HG03432 (cell line): Measurements from ENCODE around the gene BCAR3.
"Not testable (repeated sequence)": the region's sequence is repeated elsewhere in the genome, so short reads cannot be mapped to it uniquely, and the experiment has no call there.

Experiments
- ATAC-seq: cut with Tn5 transposase; IDR thresholded peaks from one replicate; pipeline ENCODE4 v1.9.1; 2021; ENCODE audit warnings: mild to moderate bottlenecking, moderate library complexity; ENCODE audit not compliant: unreplicated experiment

BCAR3 gene

DNA sequence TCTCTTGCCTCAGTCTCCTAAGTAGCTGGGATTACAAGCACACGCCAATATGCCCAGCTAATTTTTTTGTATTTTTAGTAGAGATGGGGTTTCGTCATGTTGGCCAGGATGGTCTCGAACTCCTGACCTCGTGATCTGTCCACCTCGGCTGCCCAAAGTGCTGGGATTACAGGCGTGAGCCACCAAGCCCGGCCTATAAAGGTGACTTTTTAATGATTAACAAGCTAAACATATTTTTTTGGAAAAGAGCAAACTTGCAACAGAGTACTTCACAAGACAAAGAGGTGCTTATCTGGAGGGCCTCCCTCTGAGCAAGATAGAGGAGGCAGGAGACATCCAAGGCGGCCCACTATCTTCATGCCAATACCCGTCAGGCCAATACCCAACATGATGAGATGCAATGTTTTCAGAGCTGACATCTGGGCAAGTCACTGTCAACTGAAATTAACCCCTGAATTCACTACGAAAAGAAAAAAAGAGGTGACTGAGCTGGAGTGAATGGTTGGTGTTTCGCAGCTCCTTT is 10.5 kb downstream of the BCAR3 start:
- no peak for ATAC-seq

GRCh38 chr1:93670141-93670540 is 11.5 kb downstream of the BCAR3 start:
- no peak for ATAC-seq

- ATAC-seq = no peak
Measured at GRCh38 chr1:93669369-93669768, 12.3 kb downstream of the BCAR3 start.

- no peak for ATAC-seq
Measured at GRCh38 chr1:93668951-93669350, 12.7 kb downstream of the BCAR3 start.

- no peak for ATAC-seq
Measured at GRCh38 chr1:93668121-93668520, 13.5 kb downstream of the BCAR3 start.

DNA sequence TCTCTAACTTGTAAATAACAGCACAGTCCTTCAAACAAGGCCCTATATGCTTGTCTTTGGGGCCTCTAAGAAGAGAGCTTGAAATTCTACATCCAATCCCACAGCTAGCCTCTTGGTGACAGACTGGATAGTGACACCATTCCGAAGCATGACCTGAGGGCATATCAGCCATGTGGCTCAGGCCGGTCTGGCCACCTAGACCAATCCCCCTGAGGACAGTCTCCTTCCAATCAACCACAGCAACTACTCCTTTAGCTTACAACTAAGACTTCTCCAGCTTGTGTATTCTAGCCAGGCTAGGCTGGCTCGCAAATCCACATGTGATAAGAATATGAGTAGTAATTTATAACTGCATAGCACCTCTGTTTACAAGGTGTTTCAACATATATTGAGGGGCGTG is 14.0 kb downstream of the BCAR3 start:
- ATAC-seq = no peak

- no peak for ATAC-seq
Measured at GRCh38 chr1:93666613-93667384, 14.8 kb downstream of the BCAR3 start.

GRCh38 chr1:93665015-93665414 is 16.6 kb downstream of the BCAR3 start:
- ATAC-seq = no peak

DNA sequence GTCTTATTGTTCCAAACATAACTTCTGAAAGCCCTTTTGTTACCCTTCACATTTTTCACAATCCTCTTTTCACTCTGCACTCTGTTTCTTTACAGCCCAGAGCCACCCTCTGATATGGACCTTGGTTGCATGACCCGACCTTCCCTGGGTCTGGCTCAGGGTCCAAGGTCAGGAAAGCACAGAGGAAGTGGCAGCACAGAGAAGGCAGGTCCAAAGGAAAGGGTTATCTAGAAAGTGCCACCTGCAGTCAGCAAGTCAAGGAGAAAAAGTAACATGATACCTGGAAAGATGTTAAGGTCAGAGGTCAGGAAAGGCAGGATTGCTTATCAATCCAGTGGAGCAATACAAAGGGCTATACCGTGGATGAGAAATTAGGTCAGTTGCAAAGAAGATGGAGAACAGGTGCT is 18.4 kb downstream of the BCAR3 start:
- ATAC-seq = no peak

DNA sequence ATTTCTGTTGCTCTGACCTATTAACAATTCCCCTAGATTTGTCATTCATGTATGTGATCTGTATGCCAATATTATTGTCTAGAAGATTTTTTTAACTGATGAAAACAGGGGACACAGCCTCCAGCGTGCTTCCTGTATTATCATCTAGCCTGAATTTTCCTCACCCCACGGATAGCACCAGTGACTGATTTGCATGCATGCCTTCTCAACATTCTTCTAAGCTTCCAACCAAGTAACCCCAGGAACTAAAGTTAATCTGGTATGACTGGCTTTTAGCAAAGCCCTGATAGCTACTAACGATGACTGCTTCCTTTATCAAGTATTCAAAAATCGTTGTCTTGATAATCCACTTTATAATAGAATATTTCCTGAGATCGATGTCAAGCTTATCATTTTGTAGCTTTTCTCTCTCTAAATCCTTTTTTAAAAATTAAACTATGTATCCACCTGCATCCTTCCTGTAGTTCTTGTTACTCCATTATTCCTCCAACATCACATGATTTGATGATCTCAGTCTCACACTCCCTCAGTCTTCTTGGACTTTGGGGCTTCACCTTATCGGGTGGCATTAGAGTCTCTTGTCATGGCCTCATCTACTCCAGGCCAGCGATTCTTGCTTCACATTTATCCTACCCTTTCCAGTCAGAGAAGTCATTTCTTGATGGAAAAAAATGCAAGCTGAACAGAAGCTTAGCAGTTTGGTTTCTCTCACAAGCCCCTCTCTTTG is 19.0 kb downstream of the BCAR3 start:
- ATAC-seq = no peak

GRCh38 chr1:93661829-93662474 is 19.7 kb downstream of the BCAR3 start:
- no peak for ATAC-seq

DNA sequence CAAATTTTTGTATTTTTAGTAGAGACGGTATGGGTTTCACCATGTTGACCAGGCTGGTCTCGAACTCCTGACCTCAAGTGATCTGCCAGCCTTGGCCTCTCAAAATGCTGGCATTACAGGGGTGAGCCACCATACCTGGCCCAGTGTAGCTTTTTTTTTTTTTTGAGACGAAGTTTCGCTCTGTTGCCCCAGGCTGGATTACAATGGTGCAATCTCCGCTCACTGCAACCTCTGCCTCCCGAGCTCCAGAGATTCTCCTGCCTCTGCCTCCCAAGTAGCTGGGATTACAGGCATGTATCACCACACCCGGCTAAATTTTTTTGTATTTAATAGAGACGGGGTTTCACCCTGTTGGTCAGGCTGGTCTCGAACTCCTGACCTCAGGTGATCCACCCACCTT is 20.3 kb downstream of the BCAR3 start:
- ATAC-seq = not testable (repeated sequence)

GRCh38 chr1:93659822-93660503 is 21.7 kb downstream of the BCAR3 start:
- ATAC-seq = no peak

DNA sequence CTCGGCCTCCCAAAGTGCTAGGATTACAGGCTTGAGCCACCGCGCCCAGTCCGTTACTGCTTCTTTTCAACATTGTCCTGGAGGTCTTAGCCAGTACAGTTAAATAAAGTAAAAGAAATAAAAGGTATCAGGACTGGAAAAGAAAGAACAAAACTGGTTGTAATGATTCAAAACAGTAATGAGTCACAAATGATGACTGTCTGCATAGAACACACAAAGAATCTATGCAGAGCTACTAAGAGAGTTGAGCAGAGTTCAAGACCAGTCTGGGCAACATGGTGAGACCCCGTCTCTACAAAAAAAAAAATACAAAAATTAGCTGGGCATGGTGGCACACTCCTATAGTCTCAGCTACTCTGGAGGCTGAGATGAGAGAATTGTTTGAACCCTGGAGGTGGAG is 23.4 kb downstream of the BCAR3 start:
- ATAC-seq = no peak

DNA sequence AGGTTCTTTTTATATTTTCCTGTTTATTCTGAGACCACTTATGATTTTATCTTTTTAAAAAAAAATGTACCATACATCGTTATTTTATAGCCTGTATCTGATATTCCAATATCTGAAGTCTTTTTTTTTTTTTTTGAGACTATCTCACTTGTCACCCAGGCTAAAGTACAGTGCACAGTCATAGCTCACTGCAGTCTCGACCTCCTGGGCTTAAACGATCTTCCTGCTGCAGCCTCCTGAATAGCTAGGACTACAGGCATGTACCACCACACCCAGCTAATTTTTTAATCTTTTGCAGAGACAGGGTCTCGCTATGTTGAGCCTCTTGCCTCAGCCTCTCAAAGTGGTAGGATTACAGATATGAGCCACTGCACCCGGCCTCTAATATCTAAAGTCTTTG is 25.1 kb downstream of the BCAR3 start:
- no peak for ATAC-seq

GRCh38 chr1:93653656-93654055 is 28.0 kb downstream of the BCAR3 start:
- ATAC-seq = no peak

GRCh38 chr1:93652323-93652949 is 29.2 kb downstream of the BCAR3 start:
- ATAC-seq = no peak

DNA sequence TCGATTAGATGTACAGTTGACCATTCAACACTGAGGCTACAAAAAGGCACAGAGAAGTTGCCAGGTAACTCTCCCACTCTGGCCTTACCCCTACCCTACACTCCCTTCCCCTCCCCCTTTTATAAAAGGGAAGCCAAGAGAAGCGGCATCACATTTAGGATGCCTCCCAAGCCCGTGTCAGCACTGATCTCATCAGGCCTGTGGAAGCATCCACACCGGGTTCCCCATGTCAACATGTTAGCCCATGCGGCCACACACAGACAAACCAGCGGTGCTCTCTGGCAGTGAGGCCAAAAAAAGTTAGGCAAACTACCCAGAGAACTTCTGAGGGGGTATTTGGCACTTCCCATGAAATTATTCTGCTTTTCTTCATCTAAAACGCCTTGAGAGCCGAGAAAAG is 29.9 kb downstream of the BCAR3 start:
- ATAC-seq = no peak

GRCh38 chr1:93650159-93650558 is 31.5 kb downstream of the BCAR3 start:
- not testable (repeated sequence) for ATAC-seq

DNA sequence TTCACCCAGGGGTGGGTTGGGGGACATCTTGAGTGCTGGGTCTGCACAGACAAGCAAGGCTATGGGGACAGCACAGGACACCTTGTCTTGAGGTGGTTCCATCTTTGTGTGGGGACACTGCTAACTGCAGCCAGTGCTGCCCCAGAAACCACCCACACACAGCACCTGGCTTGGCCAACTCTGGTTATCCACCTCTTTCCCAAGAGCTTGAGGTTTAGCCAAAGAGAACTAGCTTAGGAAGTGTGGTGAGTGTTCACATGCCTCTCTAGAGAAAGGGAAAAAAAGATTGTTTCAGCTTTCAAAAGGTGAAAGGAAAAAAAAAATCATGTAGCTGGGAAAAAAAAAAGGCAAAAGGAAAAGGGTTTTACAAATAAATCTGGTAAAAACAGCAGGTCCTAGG is 32.4 kb downstream of the BCAR3 start:
- ATAC-seq = no peak

- no peak for ATAC-seq
Measured at GRCh38 chr1:93648656-93649055, 33.0 kb downstream of the BCAR3 start.
